HepG2 (cell line): ENCODE results near the gene KAT2A. TPM values are rescaled to one million over a fixed set of nuclear protein-coding genes. Genes with fewer than 3 reads are reported as not detected.
A peak's percentile ranks its signal among the peaks of the same experiment; 100 is the strongest.

ENCODE experiments used
- FOXK1 ChIP-seq: sonication (generic); formaldehyde crosslinking; IDR thresholded peaks from 2 replicates; pipeline ENCODE4 v1.4.0; 2020; ENCODE audit warnings: low read depth, missing genetic modification reagents, borderline replicate concordance
- IRF2 ChIP-seq: IDR thresholded peaks from 2 replicates; pipeline ENCODE4 v1.6.1; 2018; ENCODE audit warnings: missing genetic modification reagents, missing compliant biosample characterization
- KDM3A ChIP-seq: IDR thresholded peaks from 2 replicates; pipeline ENCODE4 v1.6.1; 2018; ENCODE audit warnings: low read depth, missing compliant biosample characterization
- PHB2 ChIP-seq: fragments of 450-650 bp; IDR thresholded peaks from 2 replicates; pipeline ENCODE4 v1.6.1; 2018; ENCODE audit not compliant: partially characterized antibody
- PTBP1 ChIP-seq: fragments of 200-400 bp; formaldehyde crosslinking; IDR thresholded peaks from 2 replicates; pipeline ENCODE4 v1.6.1; 2018; ENCODE audit warnings: low read length, low read depth; ENCODE audit not compliant: poor library complexity, severe bottlenecking
- REL ChIP-seq: sonication (generic); formaldehyde crosslinking; conservative IDR thresholded peaks from 2 replicates; pipeline ENCODE4 v1.8.0; 2022; ENCODE audit warnings: mild to moderate bottlenecking, missing genetic modification reagents, moderate library complexity
- REXO4 ChIP-seq: sonication (generic); formaldehyde crosslinking; IDR thresholded peaks from 2 replicates; pipeline ENCODE4 v1.8.0; 2022; ENCODE audit warnings: missing genetic modification reagents, mild to moderate bottlenecking, borderline replicate concordance
- RFX5 ChIP-seq: IDR thresholded peaks from 2 replicates; pipeline ENCODE4 v1.6.1; 2011; ENCODE audit warnings: low read depth, low read length, improper control_type of control experiment
- SIX1 ChIP-seq: sonication (generic); formaldehyde crosslinking; IDR thresholded peaks from 2 replicates; pipeline ENCODE4 v1.4.0; 2020; ENCODE audit warnings: missing genetic modification reagents, borderline replicate concordance
- TAF1 ChIP-seq: sonication (generic); formaldehyde crosslinking; IDR thresholded peaks from 2 replicates; pipeline ENCODE4 v1.4.0; 2020; ENCODE audit warnings: missing genetic modification reagents
- TCF7 ChIP-seq: sonication (generic); IDR thresholded peaks from 2 replicates; pipeline ENCODE4 v1.6.1; 2016; ENCODE audit warnings: antibody characterized with exemption, low read depth
- TEAD3 ChIP-seq: optimal IDR thresholded peaks from 2 replicates; pipeline ENCODE3; 2016; ENCODE audit warnings: borderline replicate concordance
- ZNF547 ChIP-seq: sonication (generic); formaldehyde crosslinking; IDR thresholded peaks from 2 replicates; pipeline ENCODE4 v1.5.1; 2020; ENCODE audit warnings: mild to moderate bottlenecking, missing genetic modification reagents
- ZNF644 ChIP-seq: IDR thresholded peaks from 2 replicates; pipeline ENCODE4 v1.6.1; 2016; ENCODE audit warnings: low read depth
- ZNF788 ChIP-seq: sonication (generic); formaldehyde crosslinking; IDR thresholded peaks from 2 replicates; pipeline ENCODE4 v1.5.0; 2020; ENCODE audit warnings: mild to moderate bottlenecking, missing genetic modification reagents, borderline replicate concordance
- polyA plus RNA-seq, 8 experiments: library from polyadenylated mRNA; depleted of rRNA in 3 of 8; stranded (reverse) in 7 of 8; unstranded in 1 of 8; fragments of >200 nt; fragmentation: Illumina TruSeq in 4 of 8; extraction: Trizol in 4 of 8; gene quantifications; 2 replicates each; pipeline versions ENCODE4 v1.2.1 to v1.2.3, GENCODE V29; 2011 to 2016; ENCODE audit warnings: low read depth in 4 of 8, missing spikeins in 1 of 8, mixed read lengths in 1 of 8; ENCODE audit not compliant: insufficient read depth in 1 of 8
- total RNA-seq, 5 experiments: library from RNA; depleted of rRNA; stranded (reverse); fragments of >200 nt; fragmentation: Illumina TruSeq; extraction: Trizol; gene quantifications; 2 replicates each; pipeline ENCODE4 v1.2.3, GENCODE V29; 2016; ENCODE audit warnings: low read depth in 1 of 5
- TF ChIP-seq, protein P1 (sequence below): sonication (generic); formaldehyde crosslinking; IDR thresholded peaks from 2 replicates; pipeline ENCODE4 v1.8.0; 2022; ENCODE audit warnings: mild to moderate bottlenecking, missing genetic modification reagents
- TF ChIP-seq, protein P2 (sequence below): IDR thresholded peaks from 2 replicates; pipeline ENCODE4 v1.6.1; 2018; ENCODE audit warnings: missing genetic modification reagents, mild to moderate bottlenecking, missing compliant biosample characterization
- TF ChIP-seq, protein P3 (sequence below): sonication (generic); formaldehyde crosslinking; IDR thresholded peaks from 2 replicates; pipeline ENCODE4 v1.4.0; 2020; ENCODE audit warnings: missing genetic modification reagents
- TF ChIP-seq, protein P4 (sequence below): sonication (generic); formaldehyde crosslinking; IDR thresholded peaks from 2 replicates; pipeline ENCODE4 v1.4.0; 2020; ENCODE audit warnings: mild to moderate bottlenecking, low read depth, missing genetic modification reagents
- TF ChIP-seq, protein P5 (sequence below): IDR thresholded peaks from 2 replicates; pipeline ENCODE4 v1.6.1; 2016
- TF ChIP-seq, protein P6 (sequence below): sonication (generic); formaldehyde crosslinking; IDR thresholded peaks from 2 replicates; pipeline ENCODE4 v1.4.0; 2020; ENCODE audit warnings: missing genetic modification reagents, borderline replicate concordance

Gene KAT2A
- total and polyA plus RNA-seq, 2 of the 13 experiments (the other 11 are each of a cell fraction or from before 2014, with no cell fraction given) = 29.1 to 90.4 TPM

DNA sequence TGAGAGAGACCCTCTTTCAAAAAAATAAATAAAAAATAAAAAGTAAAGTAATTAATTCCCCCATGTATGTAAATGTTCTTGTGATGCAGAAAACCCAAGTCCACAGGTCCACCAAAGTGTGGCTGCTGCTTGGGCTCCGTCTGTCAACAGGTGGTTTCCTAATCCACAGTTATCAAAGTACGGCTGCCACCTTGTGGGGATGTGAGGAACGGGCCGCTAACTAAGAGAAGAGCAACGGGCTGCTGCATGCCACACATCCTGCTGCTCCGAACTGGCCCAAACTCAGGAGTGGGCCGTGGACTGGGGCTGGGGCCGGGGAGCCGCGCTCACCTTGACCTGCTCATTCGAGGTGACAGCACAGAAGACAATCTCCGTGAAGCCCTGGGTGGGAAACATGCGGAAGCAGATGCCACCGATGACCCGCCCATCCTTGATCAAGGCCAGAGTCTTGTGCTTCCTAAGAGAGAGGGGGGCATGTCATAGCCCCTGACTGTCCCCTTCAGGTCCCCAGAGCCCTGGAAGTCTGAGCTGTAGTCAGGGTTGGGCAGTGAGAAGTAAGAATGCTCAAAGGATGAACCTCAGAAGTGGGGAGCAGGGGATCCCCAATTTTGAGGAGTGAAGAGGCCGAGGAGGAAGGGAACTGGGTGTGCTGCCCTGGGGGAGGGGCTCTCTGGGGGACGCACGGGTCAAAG lies 4.3 kb downstream of the KAT2A start (continued):
- TF ChIP-seq, protein P1, sequence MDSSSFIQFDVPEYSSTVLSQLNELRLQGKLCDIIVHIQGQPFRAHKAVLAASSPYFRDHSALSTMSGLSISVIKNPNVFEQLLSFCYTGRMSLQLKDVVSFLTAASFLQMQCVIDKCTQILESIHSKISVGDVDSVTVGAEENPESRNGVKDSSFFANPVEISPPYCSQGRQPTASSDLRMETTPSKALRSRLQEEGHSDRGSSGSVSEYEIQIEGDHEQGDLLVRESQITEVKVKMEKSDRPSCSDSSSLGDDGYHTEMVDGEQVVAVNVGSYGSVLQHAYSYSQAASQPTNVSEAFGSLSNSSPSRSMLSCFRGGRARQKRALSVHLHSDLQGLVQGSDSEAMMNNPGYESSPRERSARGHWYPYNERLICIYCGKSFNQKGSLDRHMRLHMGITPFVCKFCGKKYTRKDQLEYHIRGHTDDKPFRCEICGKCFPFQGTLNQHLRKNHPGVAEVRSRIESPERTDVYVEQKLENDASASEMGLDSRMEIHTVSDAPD (CRISPR knock-in tag) = no peak
- TF ChIP-seq, protein P2, sequence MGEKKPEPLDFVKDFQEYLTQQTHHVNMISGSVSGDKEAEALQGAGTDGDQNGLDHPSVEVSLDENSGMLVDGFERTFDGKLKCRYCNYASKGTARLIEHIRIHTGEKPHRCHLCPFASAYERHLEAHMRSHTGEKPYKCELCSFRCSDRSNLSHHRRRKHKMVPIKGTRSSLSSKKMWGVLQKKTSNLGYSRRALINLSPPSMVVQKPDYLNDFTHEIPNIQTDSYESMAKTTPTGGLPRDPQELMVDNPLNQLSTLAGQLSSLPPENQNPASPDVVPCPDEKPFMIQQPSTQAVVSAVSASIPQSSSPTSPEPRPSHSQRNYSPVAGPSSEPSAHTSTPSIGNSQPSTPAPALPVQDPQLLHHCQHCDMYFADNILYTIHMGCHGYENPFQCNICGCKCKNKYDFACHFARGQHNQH (CRISPR knock-in tag) = peak; percentile 58; the same call in 1 of the 2 replicates
- TF ChIP-seq FOXK1 = peak; percentile 68; the same call in 1 of the 2 replicates
- TF ChIP-seq PHB2 = no peak
- no peak for TF ChIP-seq TCF7
- TF ChIP-seq REL (CRISPR knock-in tag) = peak; percentile 51; the same call in 1 of the 2 replicates
- no peak for TF ChIP-seq REXO4
- TF ChIP-seq IRF2 (CRISPR knock-in tag) = 0 out of 2 replicates have a peak, but pooled peaks have one; percentile 57
- TF ChIP-seq RFX5 = no peak
- TF ChIP-seq, protein P3, sequence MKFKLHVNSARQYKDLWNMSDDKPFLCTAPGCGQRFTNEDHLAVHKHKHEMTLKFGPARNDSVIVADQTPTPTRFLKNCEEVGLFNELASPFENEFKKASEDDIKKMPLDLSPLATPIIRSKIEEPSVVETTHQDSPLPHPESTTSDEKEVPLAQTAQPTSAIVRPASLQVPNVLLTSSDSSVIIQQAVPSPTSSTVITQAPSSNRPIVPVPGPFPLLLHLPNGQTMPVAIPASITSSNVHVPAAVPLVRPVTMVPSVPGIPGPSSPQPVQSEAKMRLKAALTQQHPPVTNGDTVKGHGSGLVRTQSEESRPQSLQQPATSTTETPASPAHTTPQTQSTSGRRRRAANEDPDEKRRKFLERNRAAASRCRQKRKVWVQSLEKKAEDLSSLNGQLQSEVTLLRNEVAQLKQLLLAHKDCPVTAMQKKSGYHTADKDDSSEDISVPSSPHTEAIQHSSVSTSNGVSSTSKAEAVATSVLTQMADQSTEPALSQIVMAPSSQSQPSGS (CRISPR knock-in tag) = 0 out of 2 replicates have a peak, but pooled peaks have one; percentile 29
- TF ChIP-seq TEAD3 (CRISPR knock-in tag) = peak; percentile 44
- TF ChIP-seq ZNF644 (CRISPR knock-in tag) = no peak
- TF ChIP-seq PTBP1 = no peak
- TF ChIP-seq TAF1 (CRISPR knock-in tag) = peak; percentile 16; the same call in 1 of the 2 replicates
- TF ChIP-seq, protein P4, sequence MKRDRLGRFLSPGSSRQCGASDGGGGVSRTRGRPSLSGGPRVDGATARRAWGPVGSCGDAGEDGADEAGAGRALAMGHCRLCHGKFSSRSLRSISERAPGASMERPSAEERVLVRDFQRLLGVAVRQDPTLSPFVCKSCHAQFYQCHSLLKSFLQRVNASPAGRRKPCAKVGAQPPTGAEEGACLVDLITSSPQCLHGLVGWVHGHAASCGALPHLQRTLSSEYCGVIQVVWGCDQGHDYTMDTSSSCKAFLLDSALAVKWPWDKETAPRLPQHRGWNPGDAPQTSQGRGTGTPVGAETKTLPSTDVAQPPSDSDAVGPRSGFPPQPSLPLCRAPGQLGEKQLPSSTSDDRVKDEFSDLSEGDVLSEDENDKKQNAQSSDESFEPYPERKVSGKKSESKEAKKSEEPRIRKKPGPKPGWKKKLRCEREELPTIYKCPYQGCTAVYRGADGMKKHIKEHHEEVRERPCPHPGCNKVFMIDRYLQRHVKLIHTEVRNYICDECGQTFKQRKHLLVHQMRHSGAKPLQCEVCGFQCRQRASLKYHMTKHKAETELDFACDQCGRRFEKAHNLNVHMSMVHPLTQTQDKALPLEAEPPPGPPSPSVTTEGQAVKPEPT (CRISPR knock-in tag) = no peak
- TF ChIP-seq KDM3A = peak; percentile 71; the same call in 1 of the 2 replicates
- TF ChIP-seq ZNF547 (CRISPR knock-in tag) = no peak
- TF ChIP-seq, protein P5, sequence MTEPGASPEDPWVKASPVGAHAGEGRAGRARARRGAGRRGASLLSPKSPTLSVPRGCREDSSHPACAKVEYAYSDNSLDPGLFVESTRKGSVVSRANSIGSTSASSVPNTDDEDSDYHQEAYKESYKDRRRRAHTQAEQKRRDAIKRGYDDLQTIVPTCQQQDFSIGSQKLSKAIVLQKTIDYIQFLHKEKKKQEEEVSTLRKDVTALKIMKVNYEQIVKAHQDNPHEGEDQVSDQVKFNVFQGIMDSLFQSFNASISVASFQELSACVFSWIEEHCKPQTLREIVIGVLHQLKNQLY (CRISPR knock-in tag) = no peak
- TF ChIP-seq ZNF788 (CRISPR knock-in tag) = peak; percentile 62; the same call in 1 of the 2 replicates
- TF ChIP-seq, protein P6, sequence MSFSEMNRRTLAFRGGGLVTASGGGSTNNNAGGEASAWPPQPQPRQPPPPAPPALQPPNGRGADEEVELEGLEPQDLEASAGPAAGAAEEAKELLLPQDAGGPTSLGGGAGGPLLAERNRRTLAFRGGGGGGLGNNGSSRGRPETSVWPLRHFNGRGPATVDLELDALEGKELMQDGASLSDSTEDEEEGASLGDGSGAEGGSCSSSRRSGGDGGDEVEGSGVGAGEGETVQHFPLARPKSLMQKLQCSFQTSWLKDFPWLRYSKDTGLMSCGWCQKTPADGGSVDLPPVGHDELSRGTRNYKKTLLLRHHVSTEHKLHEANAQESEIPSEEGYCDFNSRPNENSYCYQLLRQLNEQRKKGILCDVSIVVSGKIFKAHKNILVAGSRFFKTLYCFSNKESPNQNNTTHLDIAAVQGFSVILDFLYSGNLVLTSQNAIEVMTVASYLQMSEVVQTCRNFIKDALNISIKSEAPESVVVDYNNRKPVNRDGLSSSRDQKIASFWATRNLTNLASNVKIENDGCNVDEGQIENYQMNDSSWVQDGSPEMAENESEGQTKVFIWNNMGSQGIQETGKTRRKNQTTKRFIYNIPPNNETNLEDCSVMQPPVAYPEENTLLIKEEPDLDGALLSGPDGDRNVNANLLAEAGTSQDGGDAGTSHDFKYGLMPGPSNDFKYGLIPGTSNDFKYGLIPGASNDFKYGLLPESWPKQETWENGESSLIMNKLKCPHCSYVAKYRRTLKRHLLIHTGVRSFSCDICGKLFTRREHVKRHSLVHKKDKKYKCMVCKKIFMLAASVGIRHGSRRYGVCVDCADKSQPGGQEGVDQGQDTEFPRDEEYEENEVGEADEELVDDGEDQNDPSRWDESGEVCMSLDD (CRISPR knock-in tag) = no peak
- no peak for TF ChIP-seq SIX1
